Liver (tissue), 3 donors: ENCODE results near the gene HDAC9.

ENCODE experiments used
- FOXA1 ChIP-seq: IDR thresholded peaks from 2 replicates; pipeline ENCODE4 v1.6.1; 2016; ENCODE audit warnings: antibody characterized with exemption
- GABPA ChIP-seq, 2 donors: IDR thresholded peaks in 1 of 2; conservative IDR thresholded peaks in 1 of 2; 2 replicates each; pipeline ENCODE4 v1.6.1; 2016; ENCODE audit warnings: antibody characterized with exemption in 2 of 2, mild to moderate bottlenecking in 1 of 2, moderate library complexity in 1 of 2
- HNF4G ChIP-seq: IDR thresholded peaks from 2 replicates; pipeline ENCODE4 v1.6.1; 2016; ENCODE audit warnings: antibody characterized with exemption
- JUND ChIP-seq, 2 donors: IDR thresholded peaks; 2 replicates each; pipeline ENCODE4 v1.6.1; 2016; ENCODE audit warnings: antibody characterized with exemption in 2 of 2
- RAD21 ChIP-seq, 2 donors: IDR thresholded peaks; 2 replicates each; pipeline ENCODE4 v1.6.1; 2016; ENCODE audit warnings: antibody characterized with exemption in 2 of 2, mild to moderate bottlenecking in 2 of 2
- RXRA ChIP-seq, 2 donors: IDR thresholded peaks; 2 replicates each; pipeline ENCODE4 v1.6.1; 2017 to 2018; ENCODE audit warnings: antibody characterized with exemption in 2 of 2, mild to moderate bottlenecking in 1 of 2
- TAF1 ChIP-seq: conservative IDR thresholded peaks from 2 replicates; pipeline ENCODE4 v1.6.1; 2016; ENCODE audit warnings: antibody characterized with exemption, mild to moderate bottlenecking
- YY1 ChIP-seq: IDR thresholded peaks from 2 replicates; pipeline ENCODE4 v1.6.1; 2016; ENCODE audit warnings: antibody characterized with exemption, mild to moderate bottlenecking
- TF ChIP-seq, protein P1 (sequence below): IDR thresholded peaks from 2 replicates; pipeline ENCODE4 v1.6.1; 2016; ENCODE audit warnings: antibody characterized with exemption
- TF ChIP-seq, protein P2 (sequence below): fragments of 150-350 bp; IDR thresholded peaks from 2 replicates; pipeline ENCODE4 v1.5.1; 2017; ENCODE audit warnings: improper control_type of control experiment, low read depth, low read length; ENCODE audit not compliant: missing input control
- TF ChIP-seq, protein P3 (sequence below): IDR thresholded peaks from 2 replicates; pipeline ENCODE4 v1.6.1; 2016; ENCODE audit warnings: antibody characterized with exemption, mild to moderate bottlenecking
- TF ChIP-seq, protein P4 (sequence below): IDR thresholded peaks from 2 replicates; pipeline ENCODE4 v1.6.1; 2016; ENCODE audit warnings: antibody characterized with exemption
- TF ChIP-seq, protein P5 (sequence below): IDR thresholded peaks from 2 replicates; pipeline ENCODE4 v1.6.1; 2016; ENCODE audit warnings: antibody characterized with exemption
- donor health status: healthy.
- donor health status: healthy.

DNA sequence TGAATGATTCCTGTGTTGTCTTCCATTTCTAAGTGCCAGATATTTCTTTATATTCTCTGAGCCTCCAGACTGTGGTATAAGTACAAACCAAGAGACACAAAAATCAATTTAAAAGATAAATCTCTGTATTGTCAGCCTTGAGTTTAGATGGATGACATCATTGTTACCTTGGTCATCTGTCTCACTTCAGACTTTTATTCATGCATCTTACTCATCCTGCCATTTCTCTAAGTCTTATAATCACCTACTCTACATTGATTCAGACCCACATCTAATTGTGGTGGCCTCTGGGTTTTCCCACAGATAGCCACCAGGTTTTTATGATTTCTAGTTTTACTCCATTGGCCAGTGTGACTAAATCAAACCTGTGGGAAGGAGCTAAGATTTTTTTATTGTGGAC lies 26.8 kb upstream of the HDAC9 start:
- TF ChIP-seq, protein P1, sequence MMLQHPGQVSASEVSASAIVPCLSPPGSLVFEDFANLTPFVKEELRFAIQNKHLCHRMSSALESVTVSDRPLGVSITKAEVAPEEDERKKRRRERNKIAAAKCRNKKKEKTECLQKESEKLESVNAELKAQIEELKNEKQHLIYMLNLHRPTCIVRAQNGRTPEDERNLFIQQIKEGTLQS: no peak
- TF ChIP-seq, protein P2, sequence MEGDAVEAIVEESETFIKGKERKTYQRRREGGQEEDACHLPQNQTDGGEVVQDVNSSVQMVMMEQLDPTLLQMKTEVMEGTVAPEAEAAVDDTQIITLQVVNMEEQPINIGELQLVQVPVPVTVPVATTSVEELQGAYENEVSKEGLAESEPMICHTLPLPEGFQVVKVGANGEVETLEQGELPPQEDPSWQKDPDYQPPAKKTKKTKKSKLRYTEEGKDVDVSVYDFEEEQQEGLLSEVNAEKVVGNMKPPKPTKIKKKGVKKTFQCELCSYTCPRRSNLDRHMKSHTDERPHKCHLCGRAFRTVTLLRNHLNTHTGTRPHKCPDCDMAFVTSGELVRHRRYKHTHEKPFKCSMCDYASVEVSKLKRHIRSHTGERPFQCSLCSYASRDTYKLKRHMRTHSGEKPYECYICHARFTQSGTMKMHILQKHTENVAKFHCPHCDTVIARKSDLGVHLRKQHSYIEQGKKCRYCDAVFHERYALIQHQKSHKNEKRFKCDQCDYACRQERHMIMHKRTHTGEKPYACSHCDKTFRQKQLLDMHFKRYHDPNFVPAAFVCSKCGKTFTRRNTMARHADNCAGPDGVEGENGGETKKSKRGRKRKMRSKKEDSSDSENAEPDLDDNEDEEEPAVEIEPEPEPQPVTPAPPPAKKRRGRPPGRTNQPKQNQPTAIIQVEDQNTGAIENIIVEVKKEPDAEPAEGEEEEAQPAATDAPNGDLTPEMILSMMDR: no peak
- TF ChIP-seq JUND (IDR thresholded peaks at IDR 0.05) (no peak), YY1 (no peak), GABPA (IDR thresholded peaks at IDR 0.05 in 1 of 2, conservative IDR thresholded peaks at IDR 0.05 in 1 of 2) (no peak), RAD21 (IDR thresholded peaks at IDR 0.05) (no peak), HNF4G (no peak), TAF1 (no peak), RXRA (IDR thresholded peaks at IDR 0.05) (no peak), FOXA1 (no peak)
- TF ChIP-seq, protein P3, sequence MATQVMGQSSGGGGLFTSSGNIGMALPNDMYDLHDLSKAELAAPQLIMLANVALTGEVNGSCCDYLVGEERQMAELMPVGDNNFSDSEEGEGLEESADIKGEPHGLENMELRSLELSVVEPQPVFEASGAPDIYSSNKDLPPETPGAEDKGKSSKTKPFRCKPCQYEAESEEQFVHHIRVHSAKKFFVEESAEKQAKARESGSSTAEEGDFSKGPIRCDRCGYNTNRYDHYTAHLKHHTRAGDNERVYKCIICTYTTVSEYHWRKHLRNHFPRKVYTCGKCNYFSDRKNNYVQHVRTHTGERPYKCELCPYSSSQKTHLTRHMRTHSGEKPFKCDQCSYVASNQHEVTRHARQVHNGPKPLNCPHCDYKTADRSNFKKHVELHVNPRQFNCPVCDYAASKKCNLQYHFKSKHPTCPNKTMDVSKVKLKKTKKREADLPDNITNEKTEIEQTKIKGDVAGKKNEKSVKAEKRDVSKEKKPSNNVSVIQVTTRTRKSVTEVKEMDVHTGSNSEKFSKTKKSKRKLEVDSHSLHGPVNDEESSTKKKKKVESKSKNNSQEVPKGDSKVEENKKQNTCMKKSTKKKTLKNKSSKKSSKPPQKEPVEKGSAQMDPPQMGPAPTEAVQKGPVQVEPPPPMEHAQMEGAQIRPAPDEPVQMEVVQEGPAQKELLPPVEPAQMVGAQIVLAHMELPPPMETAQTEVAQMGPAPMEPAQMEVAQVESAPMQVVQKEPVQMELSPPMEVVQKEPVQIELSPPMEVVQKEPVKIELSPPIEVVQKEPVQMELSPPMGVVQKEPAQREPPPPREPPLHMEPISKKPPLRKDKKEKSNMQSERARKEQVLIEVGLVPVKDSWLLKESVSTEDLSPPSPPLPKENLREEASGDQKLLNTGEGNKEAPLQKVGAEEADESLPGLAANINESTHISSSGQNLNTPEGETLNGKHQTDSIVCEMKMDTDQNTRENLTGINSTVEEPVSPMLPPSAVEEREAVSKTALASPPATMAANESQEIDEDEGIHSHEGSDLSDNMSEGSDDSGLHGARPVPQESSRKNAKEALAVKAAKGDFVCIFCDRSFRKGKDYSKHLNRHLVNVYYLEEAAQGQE: no peak
- TF ChIP-seq, protein P4, sequence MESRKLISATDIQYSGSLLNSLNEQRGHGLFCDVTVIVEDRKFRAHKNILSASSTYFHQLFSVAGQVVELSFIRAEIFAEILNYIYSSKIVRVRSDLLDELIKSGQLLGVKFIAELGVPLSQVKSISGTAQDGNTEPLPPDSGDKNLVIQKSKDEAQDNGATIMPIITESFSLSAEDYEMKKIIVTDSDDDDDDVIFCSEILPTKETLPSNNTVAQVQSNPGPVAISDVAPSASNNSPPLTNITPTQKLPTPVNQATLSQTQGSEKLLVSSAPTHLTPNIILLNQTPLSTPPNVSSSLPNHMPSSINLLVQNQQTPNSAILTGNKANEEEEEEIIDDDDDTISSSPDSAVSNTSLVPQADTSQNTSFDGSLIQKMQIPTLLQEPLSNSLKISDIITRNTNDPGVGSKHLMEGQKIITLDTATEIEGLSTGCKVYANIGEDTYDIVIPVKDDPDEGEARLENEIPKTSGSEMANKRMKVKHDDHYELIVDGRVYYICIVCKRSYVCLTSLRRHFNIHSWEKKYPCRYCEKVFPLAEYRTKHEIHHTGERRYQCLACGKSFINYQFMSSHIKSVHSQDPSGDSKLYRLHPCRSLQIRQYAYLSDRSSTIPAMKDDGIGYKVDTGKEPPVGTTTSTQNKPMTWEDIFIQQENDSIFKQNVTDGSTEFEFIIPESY: no peak
- TF ChIP-seq, protein P5, sequence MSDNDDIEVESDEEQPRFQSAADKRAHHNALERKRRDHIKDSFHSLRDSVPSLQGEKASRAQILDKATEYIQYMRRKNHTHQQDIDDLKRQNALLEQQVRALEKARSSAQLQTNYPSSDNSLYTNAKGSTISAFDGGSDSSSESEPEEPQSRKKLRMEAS: no peak
